Chondrocyte (in vitro differentiated cells): ENCODE measurements around the gene GADD45GIP1. TPM values are rescaled to one million over a fixed set of nuclear protein-coding genes. Genes with fewer than 3 reads are reported as not detected.

ENCODE experiments used
- DNase-seq: peaks from one replicate; pipeline ENCODE4 v3.0.0; 2021; ENCODE audit warnings: mixed read lengths, low spot score
- H3K27ac Mint-ChIP-seq: one replicate; pipeline ENCODE4 v1.8.0; 2021; ENCODE audit warnings: mild to moderate bottlenecking, moderate library complexity, mixed read lengths; ENCODE audit not compliant: unreplicated experiment
- H3K27me3 Mint-ChIP-seq: 2 replicates; pipeline ENCODE4 v1.8.0; 2021; ENCODE audit warnings: low read depth, mixed read lengths
- H3K36me3 Mint-ChIP-seq: 2 replicates; pipeline ENCODE4 v1.8.0; 2021; ENCODE audit warnings: low read depth, mixed read lengths
- H3K4me1 Mint-ChIP-seq: 2 replicates; pipeline ENCODE4 v1.8.0; 2021; ENCODE audit warnings: low read depth, mild to moderate bottlenecking, mixed read lengths
- H3K4me3 Mint-ChIP-seq: one replicate; pipeline ENCODE4 v1.8.0; 2021; ENCODE audit warnings: mild to moderate bottlenecking, moderate library complexity, mixed read lengths; ENCODE audit not compliant: unreplicated experiment
- H3K9me3 Mint-ChIP-seq: 2 replicates; pipeline ENCODE4 v1.8.0; 2021; ENCODE audit warnings: low read depth, mixed read lengths
- microRNA-seq: library from miRNA; unstranded; fragments of <30 nt; microRNA quantifications from one replicate; pipeline ENCODE4 v1.2.0, GENCODE V29; 2020; ENCODE audit warnings: borderline number of aligned reads
- total RNA-seq: library from RNA; stranded (reverse); gene quantifications from 3 replicates; pipeline ENCODE4 v1.2.1, GENCODE V29; 2021
- TF ChIP-seq, protein P1 (sequence below): fragments of 200-600 bp; sonication (generic); IDR thresholded peaks from 2 replicates; pipeline ENCODE4 v1.5.0; 2021; ENCODE audit warnings: antibody characterized with exemption, mild to moderate bottlenecking, moderate library complexity

GADD45GIP1 gene
- total RNA-seq, 1 donor from 2014 or later = 29.1 TPM

DNA sequence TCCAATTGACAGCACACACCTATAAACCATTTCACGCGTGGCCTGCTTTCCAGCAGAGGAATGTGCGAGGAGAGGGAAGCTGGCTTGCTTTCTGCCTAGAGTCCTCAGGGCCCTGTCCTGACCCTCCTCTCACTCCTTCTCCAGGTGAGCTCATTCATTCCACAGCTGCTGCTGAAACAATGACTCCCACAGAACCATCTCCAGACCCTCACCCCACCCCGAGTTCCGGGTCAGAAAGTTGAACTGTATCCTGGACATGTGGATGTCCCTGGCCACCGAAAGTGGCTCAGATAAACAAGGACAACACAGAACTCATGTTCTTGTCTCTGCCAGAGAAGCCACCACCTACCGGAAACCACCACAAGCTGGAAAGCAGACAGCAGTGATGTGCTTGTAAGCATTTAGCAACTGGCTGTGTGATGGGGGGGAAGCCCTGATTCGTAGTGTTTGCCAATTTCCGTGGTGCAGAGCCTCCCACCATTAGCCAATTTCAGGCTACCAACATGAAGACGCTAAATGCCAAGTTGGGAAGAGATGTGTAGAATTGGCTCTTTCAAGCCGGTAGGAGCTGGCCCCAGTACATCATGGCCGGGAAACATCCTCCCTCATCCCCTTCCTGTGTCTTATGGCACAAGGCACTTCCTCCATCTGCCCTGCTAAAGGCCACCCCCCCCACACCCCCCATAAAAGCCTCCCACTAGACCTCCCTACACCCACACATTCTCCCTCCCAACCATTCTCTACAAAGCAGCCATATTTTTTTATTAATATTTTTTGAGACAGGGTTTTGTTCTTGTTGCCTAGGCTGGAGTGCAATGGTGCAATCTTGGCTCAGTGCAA, 43.0 kb downstream of the GADD45GIP1 start:
- TF ChIP-seq, protein P1, sequence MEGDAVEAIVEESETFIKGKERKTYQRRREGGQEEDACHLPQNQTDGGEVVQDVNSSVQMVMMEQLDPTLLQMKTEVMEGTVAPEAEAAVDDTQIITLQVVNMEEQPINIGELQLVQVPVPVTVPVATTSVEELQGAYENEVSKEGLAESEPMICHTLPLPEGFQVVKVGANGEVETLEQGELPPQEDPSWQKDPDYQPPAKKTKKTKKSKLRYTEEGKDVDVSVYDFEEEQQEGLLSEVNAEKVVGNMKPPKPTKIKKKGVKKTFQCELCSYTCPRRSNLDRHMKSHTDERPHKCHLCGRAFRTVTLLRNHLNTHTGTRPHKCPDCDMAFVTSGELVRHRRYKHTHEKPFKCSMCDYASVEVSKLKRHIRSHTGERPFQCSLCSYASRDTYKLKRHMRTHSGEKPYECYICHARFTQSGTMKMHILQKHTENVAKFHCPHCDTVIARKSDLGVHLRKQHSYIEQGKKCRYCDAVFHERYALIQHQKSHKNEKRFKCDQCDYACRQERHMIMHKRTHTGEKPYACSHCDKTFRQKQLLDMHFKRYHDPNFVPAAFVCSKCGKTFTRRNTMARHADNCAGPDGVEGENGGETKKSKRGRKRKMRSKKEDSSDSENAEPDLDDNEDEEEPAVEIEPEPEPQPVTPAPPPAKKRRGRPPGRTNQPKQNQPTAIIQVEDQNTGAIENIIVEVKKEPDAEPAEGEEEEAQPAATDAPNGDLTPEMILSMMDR = no peak
- no peak overlapping the region for H3K27ac Mint-ChIP-seq
- H3K27me3 Mint-ChIP-seq = no peaks in the 10 kb centered on the region
- DNase-seq = no peak
- H3K4me1 Mint-ChIP-seq = peaks cover 10% of the 10 kb centered on the region
- H3K9me3 Mint-ChIP-seq = no peaks in the 10 kb centered on the region
- H3K36me3 Mint-ChIP-seq = no peaks in the 10 kb centered on the region
- no peak overlapping the region for H3K4me3 Mint-ChIP-seq

DNA sequence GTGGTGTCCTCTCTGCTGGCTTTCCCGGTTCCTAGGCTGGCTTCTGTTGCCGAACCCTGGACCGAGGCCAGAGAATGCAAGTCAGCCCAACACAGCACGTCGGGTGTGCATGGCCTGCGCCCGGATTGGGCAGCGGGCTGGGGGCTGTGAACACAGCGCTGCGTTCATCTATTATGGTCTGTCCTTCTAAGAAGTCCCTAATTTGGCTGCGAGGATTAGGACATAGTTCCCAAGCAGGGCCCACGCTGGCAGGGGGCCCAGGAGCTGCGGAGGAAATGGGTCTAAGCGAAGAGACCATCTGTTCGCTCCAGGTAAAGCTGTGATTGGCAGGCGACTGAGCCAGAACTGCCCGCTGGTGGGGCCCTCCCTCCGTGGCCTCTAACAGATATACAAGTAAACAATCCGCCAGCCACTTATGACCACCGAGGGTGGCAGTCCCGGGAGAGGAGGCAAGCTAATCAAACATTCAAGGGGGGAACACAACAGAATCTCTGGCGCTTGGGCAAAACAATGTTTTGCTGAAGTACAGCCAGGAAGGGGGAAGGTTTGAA, 43.9 kb downstream of the GADD45GIP1 start:
- H3K4me3 Mint-ChIP-seq = no peak overlapping the region
- TF ChIP-seq, protein P1 = no peak
- H3K27ac Mint-ChIP-seq = no peak overlapping the region
- H3K27me3 Mint-ChIP-seq = peaks cover 2% of the 10 kb centered on the region
- no peaks in the 10 kb centered on the region for H3K9me3 Mint-ChIP-seq
- H3K36me3 Mint-ChIP-seq = no peaks in the 10 kb centered on the region
- H3K4me1 Mint-ChIP-seq = peaks cover 6% of the 10 kb centered on the region
- no peak for DNase-seq

DNA sequence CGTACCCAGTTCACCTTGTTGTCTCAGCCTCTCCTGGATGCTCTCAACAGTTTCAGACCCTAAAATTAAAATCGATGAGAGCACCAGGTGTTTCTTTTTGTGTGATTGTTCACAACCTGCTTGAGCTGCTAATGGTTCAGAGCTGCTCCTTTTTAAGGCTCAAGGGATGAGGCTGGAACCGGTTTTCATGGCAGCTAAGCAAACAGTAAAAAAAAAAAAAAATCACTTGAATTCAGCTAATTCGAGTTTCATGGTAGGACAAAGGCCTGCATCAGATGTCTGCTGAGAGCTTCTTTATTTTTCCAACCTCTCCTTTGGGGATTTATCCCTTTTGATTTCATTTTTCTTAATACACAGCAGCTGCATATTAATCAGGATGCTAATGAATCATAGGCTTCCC, 44.5 kb downstream of the GADD45GIP1 start:
- Mint-ChIP-seq H3K9me3 (no peaks in the 10 kb centered on the region), H3K4me3 (no peak overlapping the region), H3K4me1 (peaks cover 6% of the 10 kb centered on the region), H3K27ac (no peak overlapping the region), H3K27me3 (peaks cover 2% of the 10 kb centered on the region), H3K36me3 (no peaks in the 10 kb centered on the region)
- DNase-seq = no peak
- TF ChIP-seq, protein P1 = no peak

DNA sequence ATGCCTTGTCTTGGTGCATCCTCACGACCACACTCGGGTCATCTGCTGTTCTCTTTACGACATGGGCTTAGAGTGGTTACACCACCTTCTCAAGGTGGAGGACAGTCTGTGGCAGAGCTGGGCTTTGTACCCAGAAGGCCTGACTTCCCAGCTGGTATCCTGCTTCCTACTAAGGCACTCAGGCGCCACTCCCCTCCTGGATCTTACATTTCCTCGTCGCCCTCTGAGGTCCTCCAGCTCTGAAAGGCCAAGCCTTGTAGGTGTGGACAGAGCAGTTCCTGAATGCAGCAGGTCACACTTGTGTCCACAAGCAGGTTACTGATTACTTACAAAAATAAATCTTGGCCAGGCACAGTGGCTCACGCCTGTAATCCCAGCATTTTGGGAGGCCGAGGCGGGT, 49.9 kb downstream of the GADD45GIP1 start:
- Mint-ChIP-seq H3K4me3 (no peak overlapping the region), H3K9me3 (no peaks in the 10 kb centered on the region), H3K4me1 (no peaks in the 10 kb centered on the region), H3K27me3 (peaks cover 2% of the 10 kb centered on the region), H3K27ac (no peak overlapping the region), H3K36me3 (no peaks in the 10 kb centered on the region)
- no peak for DNase-seq
- TF ChIP-seq, protein P1 = no peak

Small RNA genes within 50 kb of the gene (microRNA-seq; reads per million reads assigned to microRNA genes)
- gene MIR5695 = not detected
- gene MIR6515 = 2.8 reads per million

Other genes with a start within 250 kb of the GADD45GIP1 start
- gene TNPO2, start 233.3 kb downstream of the GADD45GIP1 start, total RNA-seq = 64.5 to 82.7 TPM (median 71.8 TPM) in 3 replicates
- 132 to 145 TPM (median 137 TPM) in 3 replicates for gene TRIR, start 222.5 kb downstream of the GADD45GIP1 start, total RNA-seq
- gene GET3, start 219.7 kb downstream of the GADD45GIP1 start, total RNA-seq = 44.2 to 57.0 TPM (median 48.8 TPM) in 3 replicates
- gene BEST2, start 205.4 kb downstream of the GADD45GIP1 start, total RNA-seq = not detected in 3 replicates
- gene HOOK2, start 181.7 kb downstream of the GADD45GIP1 start, total RNA-seq = 26.8 to 34.0 TPM (median 30.5 TPM) in 3 replicates
- 99.0 to 129 TPM (median 122 TPM) in 3 replicates for gene JUNB, start 165.7 kb downstream of the GADD45GIP1 start, total RNA-seq
- gene PRDX2, start 155.4 kb downstream of the GADD45GIP1 start, total RNA-seq = 184 to 211 TPM (median 190 TPM) in 3 replicates
- 3.6 to 5.4 TPM (median 4.5 TPM) in 3 replicates for gene THSD8, start 155.2 kb downstream of the GADD45GIP1 start, total RNA-seq
- gene RNASEH2A, start 150.6 kb downstream of the GADD45GIP1 start, total RNA-seq = 9.9 to 22.8 TPM (median 11.9 TPM) in 3 replicates
- not detected in 3 replicates for gene RTBDN, start 122.6 kb downstream of the GADD45GIP1 start, total RNA-seq
- gene MAST1, start 118.7 kb downstream of the GADD45GIP1 start, total RNA-seq = 0.44 to 1.6 TPM (median 0.97 TPM) in 3 replicates
- gene DNASE2, start 75.8 kb downstream of the GADD45GIP1 start, total RNA-seq = 36.6 to 52.8 TPM (median 50.9 TPM) in 3 replicates
- gene KLF1, start 70.0 kb downstream of the GADD45GIP1 start, total RNA-seq = not detected in 3 replicates
- gene GCDH, start 66.1 kb downstream of the GADD45GIP1 start, total RNA-seq = 13.2 to 21.3 TPM (median 14.4 TPM) in 3 replicates
- 0.53 TPM in 1 of 3 replicates, not detected in the others for gene SYCE2, start 37.9 kb downstream of the GADD45GIP1 start, total RNA-seq
- 46.4 to 53.3 TPM (median 47.4 TPM) in 3 replicates for gene FARSA, start 23.5 kb downstream of the GADD45GIP1 start, total RNA-seq
- 1,165 to 1,556 TPM (median 1,179 TPM) in 3 replicates for gene CALR, start 18.6 kb downstream of the GADD45GIP1 start, total RNA-seq
- gene RAD23A, start 11.4 kb downstream of the GADD45GIP1 start, total RNA-seq = 71.6 to 94.9 TPM (median 72.4 TPM) in 3 replicates
- 0.36 to 0.57 TPM (median 0.41 TPM) in 3 replicates for gene DAND5, start 12.4 kb upstream of the GADD45GIP1 start, total RNA-seq
- 95.4 to 117 TPM (median 98.9 TPM) in 3 replicates for gene NFIX, start 38.3 kb upstream of the GADD45GIP1 start, total RNA-seq
- gene LYL1, start 145.6 kb upstream of the GADD45GIP1 start, total RNA-seq = 0.38 to 0.47 TPM in 2 of 3 replicates, not detected in the other
- 25.4 to 35.8 TPM (median 28.9 TPM) in 3 replicates for gene TRMT1, start 159.5 kb upstream of the GADD45GIP1 start, total RNA-seq
- 45.2 to 49.5 TPM (median 47.3 TPM) in 3 replicates for gene NACC1, start 161.0 kb upstream of the GADD45GIP1 start, total RNA-seq
- 42.9 to 53.0 TPM (median 45.6 TPM) in 3 replicates for gene STX10, start 193.2 kb upstream of the GADD45GIP1 start, total RNA-seq
- gene IER2, start 193.2 kb upstream of the GADD45GIP1 start, total RNA-seq = 38.4 to 67.1 TPM (median 58.5 TPM) in 3 replicates